ENCODE measurements around the gene CELA1.

Gene CELA1

DNA sequence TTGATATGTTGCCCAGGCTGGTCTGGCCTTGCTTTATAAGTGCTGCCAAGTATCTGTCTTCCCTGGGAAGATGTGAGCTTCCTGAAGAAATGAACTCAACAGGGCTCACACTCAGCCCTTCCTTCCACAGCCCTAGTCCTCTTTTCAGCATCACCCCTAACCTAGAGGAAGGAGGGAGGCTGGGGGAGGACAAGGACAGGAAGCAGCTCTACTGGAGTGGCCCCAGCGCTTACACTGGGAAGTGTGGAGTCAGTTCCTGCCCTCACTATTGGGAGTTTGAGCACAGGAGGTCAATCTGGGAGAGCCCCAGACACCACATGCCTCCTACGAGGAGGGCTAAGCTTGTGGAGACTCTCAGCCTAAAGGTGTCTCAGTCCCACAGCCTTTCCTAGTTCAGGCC is 27.9 kb upstream of the CELA1 start:
- no peak for DNase-seq

DNA sequence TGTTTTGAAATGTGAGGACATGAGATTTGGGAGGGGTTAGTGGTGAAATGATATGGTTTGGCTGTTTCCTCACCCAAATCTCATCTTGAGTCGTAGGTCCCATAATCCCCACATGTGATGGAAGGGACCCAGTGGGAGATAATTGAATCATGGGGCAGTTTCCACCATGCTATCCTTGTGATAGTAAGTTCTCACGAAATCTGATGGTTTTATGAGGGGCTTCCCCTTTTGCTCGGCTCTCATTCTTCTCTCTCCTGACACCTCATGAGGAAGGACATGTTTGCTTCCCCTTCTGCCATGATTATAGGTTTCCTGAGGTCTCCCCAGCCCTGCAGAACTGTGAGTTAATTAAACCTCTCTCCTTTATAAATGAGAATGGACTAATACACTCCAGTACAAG is 26.7 kb upstream of the CELA1 start:
- DNase-seq = no peak

DNA sequence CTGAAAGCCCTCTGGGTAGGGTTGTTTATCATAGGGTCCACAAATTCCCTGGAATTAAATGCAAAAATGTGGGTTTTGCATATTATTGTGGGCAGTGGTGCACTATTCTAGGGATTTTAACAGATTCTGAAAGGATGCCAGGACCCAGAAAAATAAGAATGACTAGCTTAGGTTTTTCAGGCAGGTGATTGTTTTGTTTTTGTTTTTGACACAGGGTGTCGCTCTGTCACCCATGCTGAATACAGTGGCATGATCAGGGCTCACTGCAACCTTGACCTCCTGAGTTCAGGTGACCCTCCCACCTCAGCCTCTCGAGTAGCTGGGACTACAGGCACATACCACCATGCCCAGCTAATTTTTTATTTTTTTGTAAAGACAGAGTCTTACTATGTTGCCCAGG is 25.5 kb upstream of the CELA1 start:
- no peak for DNase-seq

DNA sequence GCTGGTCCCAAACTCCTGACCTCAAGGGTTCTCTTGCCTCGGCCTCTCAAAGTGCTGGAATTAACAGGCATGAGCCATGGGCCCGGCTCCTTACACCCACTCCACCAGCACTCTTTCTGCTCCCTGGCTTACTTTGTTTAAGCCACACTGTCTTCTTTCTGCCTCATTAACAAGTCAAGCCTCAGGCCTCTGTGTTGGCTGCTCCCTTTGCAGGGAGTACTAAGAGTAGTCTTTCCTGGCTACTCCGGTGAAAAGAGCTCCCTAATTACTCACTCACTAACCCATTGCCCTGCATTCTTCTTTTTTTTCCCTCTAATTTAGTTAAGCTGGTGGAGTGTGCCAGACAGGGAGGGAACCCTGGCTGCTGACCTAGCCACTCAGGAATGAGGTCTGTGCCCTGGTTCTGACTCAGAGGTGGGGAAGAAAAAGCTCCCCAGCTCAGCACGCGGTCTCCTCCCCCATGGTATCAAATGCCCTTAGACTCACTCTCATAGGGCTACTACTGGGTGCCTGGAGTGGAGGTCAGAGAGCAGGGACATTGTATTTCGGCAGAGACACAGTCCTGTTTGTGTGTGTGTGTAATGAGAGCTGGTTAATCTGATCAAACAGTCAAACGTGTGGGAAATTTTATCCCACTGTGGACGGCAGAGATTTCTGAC is 24.9 kb upstream of the CELA1 start:
- peak; percentile 96 for DNase-seq

DNA sequence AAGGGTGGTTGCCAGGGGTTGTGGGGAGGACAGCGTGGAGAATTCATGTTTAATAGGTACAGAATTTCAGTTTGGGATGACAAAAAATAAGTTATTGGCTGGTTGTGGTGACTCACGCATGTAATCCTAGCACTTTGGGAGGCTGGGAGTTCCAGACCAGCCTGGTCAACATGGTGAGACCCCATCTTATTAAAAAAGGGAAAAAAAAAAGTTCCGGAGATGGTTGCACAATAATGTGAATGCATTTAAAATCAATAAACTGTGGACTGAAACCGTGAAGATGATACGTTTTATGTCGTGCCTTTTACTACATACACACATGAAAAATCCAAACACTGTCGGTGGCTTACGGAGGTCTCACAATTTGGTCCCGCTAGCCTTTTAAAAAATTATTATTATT is 24.2 kb upstream of the CELA1 start:
- no peak for DNase-seq

DNA sequence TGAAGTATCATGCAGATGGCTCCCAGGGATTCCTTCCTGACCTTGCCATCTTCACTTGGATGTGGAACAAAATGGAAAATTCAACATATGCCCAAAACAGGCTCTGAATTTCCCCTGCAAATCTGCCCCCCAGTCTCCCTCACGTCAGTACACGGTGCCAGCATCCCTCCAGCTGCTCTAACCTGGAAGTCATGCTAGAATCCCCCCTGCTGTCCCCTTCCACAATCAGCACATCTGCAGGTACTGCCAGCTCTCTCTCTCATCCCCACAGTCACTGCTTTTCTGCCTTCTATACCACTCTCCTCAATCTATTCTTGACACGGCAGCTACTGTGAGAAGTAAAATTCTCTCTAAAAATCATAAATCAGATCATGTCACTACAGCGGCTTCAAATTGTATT is 23.1 kb upstream of the CELA1 start:
- no peak for DNase-seq

DNA sequence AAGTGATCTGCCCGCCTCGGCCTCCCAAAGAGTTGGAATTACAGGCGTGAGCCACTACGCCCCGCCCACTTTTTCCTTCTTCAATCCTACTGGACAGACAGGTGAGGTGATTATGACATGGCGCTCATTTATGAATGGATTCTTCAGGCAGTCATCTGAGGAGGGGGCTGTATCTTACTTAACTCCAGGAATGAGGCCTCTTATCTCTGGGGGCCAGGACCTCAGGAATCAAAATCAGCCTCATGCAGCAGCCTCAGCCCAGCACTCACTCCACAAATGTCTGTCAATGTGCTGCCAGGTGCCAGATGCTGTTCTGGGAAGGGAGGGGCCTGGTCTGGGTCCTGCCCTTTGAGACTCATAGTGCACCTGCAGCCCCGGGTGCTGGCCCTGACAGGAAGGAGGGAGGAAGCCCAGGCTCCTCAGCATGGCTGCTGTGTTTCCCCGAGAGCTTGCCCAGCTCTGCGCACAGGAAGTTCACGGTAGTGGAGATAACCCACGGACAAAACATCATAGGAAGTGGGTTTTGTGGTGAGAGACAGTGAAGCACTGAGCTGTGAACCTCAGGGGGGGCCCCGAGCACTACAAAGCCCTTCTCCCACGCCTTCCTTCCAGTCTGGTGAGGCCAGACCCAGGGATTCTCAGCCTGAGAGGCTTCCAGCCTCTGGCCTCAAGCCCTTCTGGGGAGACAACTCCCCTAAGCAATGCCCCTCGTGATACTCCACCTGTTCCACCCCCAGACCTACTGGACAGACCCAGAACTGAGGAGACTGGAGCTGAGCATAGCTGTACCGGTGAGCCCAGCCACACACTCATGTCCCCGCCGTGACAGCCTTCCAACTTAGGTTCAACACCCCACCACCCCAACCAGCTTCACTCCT is 22.4 kb upstream of the CELA1 start:
- no peak for DNase-seq

DNA sequence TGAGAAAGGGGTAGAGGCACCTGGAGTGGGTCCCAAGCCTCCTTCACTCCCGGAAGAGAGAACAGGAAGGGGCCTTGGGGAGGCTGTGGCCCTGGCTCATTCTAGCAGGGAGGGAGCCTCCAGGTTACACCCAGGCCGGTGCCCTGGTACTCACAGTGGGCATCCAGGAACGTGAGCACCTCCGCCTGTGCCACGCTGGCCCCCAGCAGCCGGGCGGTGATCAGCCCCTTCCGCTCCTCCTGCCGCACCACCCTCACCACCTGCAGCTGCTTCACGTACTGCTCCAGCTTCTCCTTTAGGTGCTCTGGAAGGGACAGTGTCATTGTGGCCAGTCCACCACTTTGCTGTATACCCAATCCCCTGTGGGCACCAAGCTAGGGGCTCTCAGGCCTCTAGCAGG is 18.8 kb upstream of the CELA1 start:
- no peak for DNase-seq

DNA sequence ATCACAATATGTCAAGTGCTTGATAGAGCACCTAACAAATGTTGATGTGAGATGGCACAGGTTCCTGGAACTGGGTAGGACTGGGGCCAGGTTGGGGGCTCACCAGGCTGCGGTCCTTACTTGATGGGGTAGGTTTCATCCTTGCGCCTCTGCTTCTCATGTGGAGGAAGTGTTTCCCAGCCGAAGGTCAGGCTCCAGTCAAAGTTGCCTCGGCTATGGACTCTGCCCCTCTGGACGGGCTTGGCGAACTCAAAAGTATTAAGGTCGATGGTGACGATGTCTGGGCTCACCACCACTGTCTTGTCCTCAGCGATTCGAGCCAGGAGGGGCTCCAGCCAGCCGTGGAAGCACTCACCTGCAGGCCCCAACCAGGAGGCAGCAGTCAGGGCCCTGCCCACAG is 17.5 kb upstream of the CELA1 start:
- no peak for DNase-seq

DNA sequence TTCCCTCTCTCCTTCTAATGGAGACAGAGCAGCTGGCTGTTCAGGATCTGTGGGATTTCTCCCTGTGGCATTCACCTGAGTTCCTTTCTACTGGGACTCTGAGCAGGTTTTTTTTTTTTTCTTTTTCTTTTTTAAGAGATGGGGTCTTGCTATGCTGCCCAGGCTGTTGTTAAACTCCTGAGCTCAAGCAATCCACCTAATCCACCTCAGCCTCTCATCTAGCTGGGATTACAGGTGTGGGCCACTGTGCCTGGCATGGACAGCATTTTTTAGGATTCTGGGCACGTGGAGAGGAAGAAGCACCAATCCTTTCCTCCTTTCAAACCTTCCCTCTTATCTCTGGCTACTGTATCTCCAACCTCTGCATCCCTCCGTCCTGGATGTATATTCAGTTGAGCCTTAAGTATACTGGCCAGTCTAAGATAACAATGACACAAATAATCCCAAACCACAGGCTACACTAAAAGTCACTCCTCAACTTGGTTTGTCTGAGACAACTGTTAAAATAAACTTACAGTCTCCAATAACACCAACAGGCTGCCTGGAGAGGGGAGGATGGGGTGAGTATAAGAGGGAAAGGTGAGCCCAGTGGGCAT is 16.4 kb upstream of the CELA1 start:
- no peak for DNase-seq

DNA sequence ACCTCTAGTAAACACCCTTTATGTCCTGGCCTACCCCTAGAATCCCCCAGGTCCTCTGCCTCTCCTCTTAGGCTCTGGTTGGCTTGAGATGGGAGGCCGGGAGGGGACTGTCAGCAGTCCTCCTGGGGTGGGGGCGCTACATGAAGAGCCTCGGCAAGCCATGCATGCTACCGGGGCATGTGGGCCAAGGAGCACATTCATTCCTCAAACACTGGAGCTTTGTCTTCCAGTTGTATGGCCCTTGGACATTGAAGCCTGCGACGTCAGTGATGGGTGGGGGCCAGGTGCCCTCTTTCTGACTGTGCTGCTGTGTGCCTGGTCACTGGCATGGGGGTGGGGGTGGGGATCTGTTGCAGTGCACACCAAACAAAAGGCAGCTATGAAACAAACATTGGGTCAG is 15.8 kb upstream of the CELA1 start:
- DNase-seq = no peak

DNA sequence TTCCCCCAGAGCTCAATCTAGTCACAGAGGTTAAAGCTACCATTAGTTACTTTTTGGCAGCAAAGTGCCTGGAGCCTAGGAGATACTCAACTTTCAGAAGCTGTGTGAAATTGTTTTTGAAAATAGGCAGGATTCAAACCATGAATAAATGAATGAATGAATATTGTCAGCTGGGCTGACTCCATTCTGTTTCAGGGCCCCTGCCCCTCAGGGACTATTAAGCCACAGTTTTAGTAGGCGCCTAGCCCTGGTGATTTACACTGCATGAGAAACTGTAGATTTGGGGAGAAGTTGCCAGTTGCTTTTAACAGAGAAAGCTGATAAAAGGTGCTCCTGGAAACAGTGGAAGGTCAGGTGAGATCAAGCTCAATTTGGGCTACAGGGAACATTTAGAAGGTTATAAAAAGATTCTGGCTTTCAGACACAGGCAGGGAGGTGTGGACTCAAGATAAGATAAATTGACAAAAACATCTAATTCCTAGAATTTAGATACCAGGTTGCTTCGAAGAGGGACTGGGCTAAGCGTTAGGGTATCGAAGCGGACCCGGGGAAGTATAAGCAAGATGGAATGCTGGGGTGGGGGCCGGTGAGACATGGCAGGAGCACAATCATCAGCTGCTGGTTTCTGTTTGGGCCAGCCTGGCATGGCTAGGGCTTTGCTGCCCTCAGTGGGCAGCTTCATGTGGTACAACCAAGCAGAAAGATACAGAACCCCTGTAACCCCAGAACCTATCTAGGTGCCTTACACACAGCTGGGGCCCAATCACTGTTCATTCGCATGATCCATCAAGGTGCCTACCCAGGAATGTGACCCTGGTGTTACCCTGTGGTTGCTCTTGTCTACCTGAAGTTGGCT is 14.9 kb upstream of the CELA1 start:
- DNase-seq = no peak

DNA sequence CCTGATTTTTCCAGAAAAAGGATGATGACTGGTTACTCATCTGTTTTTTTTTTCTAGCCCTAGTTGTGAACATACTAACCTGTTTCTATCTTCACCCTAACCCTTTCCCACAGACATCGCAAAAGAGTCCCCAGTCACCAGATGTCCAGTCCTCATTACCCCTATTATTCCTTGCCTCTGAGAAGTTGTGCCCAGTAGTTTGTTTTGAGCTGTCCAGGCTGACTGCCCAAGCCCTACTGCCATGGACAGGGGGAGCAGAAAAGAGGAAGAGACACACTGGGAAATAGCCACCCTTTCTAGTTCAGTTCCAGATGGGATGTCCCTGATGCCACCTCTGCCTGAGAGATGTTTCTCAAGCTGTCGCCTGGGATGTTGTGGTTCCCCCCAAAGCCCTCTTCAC is 13.8 kb upstream of the CELA1 start:
- DNase-seq = no peak

DNA sequence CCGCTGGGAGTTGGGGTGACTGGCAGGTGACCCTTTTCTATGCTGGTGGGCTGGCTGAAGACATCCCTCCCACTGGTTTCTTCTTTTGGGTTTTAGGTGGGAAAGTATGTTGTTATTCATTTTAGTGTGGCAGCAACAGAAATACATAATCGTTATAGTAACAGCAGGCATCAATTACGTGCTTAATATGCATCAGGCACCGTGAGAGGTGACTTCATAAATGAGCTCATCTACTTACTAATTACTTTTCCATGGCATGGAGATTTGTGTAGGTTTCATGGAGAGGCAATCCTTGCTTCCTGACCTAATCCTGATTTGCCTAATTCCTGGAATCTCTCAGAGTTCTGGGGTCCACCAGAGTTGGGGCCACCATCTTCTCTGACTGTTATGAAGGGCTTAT is 13.4 kb upstream of the CELA1 start:
- peak; percentile 24 for DNase-seq

DNA sequence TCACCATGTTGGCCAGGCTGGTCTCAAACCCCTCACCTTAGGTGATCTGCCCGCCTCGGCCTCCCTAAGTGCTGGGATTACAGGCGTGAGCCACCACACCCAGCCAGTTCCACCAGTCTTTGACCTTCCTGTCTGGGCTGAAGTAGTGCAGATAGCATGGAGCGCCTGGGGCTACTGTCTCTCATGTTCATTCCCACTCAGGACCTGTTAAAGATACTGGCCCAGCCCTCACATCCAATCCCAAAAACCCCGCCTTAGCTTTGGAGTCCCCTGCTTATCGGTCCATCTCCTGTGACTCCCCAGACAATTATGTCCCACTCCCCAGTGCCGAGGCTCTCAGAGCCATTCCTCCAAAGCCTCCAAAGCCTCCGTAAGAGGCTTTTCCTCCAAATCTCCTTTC is 12.0 kb upstream of the CELA1 start:
- DNase-seq = no peak

DNA sequence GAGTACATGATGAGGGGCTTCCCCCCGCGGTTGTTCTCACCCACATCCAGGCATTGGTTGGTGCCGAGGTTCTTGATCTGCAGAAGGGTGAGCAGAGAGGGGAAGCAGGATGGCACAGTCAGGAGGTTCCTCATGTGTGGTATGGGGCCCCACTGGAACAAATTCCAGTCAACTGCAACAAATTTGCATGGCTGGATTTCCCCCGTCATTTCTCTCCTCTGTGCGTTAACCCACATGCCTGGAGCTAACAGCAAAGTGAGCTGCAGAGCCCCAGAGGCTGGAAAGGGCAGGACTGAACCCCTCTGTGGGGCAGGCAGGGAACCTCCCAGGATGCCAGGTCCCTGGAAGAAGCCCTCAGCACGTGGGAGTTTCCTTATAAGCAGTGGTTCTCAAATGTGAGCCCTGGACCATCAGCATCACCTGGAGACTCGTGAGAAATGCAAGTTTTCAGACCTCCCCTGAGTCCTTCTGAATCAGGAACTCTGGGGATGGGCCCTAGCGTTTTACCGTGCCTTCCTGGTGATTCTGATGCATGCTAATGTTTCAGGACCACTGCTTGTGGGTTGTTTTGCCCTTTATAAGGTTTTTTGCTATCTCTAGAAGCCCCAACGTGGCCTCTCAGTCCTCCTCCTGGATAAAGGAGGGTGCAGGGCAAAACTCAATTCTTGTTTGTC is 11.0 kb upstream of the CELA1 start:
- DNase-seq = no peak

DNA sequence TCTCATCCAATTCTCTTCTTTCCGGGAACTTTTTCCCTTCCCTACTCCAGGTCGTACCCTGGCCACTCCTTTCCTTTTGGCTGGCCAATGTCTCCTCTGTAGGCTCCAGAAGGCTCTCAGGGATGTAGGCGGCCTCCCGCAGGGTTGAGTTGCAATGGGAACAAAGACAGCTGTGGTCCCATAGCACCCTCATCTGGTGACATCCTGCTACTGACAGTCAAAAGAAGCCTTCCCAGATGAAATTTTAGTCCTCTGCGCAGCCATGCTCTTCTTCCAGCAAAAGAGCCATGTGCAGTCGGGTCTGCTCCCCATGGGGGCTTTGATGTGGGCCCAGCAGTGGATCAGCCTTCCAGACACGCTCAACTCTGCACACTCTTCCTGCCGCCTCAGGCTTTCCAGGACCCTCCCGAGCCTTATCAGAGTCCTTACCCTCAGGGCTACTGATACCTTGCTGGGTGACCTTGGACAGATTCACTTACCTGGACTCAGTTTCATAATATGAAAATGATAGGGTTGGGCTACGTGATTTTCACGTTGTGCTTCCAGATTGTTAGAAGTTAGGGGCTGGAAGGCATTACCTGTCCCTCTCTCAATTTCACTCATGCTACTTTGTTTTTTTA is 5.5 kb upstream of the CELA1 start:
- DNase-seq = peak; percentile 61

DNA sequence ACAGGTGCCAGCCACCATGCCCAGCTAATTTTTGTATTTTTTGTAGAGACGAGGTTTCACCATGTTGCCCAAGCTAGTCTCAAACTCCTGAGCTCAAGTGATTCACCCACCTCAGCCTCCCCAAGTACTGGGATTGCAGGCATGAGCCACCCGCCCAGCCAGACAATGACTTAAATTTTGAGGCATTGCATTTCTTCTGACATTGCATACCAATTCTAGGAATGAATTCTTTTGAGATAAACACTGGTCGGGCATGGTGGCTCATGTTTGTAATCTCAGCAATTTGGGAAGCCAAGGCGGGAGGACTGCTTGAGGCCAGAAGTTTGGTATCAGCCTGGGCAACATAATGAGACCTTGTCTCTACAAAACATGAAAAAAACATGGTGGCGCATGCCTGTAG is 2.5 kb upstream of the CELA1 start:
- peak; percentile 42 for DNase-seq

DNA sequence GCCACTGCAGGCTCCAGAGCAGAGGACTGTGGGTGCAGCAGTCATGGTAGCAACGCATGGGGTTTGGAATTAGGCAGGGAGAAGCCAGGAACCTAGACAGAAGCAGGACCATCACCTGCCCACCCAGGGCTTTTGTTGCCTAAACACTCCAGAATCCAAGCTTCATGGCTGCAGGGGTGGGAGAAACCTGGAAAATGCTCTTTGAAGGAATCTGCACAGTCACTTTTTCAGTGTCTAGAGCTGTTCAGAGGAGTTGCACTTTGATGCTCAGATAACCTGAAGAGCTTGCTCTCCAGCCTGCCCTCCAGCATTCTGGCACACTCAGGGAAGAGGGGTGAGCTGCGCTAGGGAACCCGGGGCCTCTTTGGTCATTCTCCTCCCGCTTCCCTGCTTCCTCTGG is 1.6 kb upstream of the CELA1 start:
- no peak for DNase-seq

DNA sequence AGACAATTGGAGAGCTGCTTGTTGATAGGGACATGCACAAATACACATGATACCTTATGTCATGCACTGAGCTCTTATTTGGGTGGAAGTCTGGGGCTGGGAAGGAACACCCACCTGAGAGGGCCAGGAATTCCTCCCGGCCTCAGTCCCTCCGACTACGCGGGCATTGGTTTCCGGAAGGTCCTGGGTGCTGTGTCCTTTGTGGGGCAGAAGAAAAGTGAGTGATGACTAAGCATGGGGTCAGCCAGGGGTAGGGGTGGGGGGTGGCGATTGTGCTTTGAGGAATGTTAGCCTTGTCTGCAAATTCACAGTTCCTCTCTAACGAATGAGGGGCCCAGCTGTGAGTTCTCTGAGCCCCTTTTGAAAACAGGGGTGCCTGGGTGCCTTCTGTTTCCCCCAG is 798 bp downstream of the CELA1 start:
- peak; percentile 8 for DNase-seq

DNA sequence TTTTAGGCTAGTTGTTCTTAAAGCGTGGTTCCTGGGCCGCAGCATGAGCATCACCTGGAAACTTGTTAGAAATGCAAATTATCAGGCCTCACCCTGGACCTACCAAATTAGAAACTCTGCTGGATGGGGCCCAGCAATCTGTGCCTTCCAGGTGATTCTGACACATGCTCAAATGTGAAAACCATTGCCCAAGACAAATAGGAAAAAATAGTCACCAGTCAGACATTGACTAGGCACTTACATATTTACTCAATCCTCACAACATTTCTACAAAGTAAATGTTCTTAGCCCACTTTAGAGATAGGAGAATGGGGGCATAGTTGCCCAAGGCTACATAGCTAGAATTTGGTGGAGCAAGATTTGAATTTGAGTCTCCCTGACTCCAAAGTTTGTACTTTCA is 3.3 kb downstream of the CELA1 start:
- no peak for DNase-seq

DNA sequence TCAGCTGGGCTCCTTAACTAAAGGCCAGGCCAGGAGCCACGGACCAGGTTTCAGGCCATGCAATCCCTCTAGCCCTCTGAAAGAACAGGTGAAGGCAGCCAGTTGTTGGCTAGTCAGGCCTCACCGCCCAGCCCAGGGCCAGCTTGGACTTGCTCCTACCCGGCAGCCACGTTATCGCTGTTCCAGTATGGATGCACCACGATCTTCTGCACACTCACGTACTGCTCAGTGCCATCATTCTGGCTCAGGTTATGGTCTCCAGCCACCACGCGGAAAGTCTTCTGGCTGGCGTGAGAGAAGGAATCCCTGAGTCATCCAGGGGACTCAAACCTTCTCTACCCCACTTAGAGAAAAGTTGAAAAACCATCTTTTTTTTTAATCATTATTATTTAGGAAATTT is 4.1 kb downstream of the CELA1 start:
- no peak for DNase-seq

Data from fibroblast of skin of right quadriceps (primary cell).